Fibroblast of pulmonary artery (primary cell): ENCODE data around the gene LGI4.

Experiments used
- DNase-seq: peaks from one replicate; pipeline ENCODE4 v3.0.0-alpha.2; 2010; ENCODE audit warnings: low read depth
- H3K4me3 ChIP-seq: replicated peaks from 2 replicates; pipeline ENCODE4 v1.5.1; 2011; ENCODE audit warnings: low read depth, mild to moderate bottlenecking, control low read depth, low read length, moderate library complexity
- TF ChIP-seq, protein P1 (sequence below): IDR thresholded peaks from 2 replicates; pipeline ENCODE4 v1.5.1; 2011; ENCODE audit warnings: mild to moderate bottlenecking, control low read depth, low read length, inconsistent platforms; ENCODE audit errors: missing control alignments

Gene LGI4

DNA sequence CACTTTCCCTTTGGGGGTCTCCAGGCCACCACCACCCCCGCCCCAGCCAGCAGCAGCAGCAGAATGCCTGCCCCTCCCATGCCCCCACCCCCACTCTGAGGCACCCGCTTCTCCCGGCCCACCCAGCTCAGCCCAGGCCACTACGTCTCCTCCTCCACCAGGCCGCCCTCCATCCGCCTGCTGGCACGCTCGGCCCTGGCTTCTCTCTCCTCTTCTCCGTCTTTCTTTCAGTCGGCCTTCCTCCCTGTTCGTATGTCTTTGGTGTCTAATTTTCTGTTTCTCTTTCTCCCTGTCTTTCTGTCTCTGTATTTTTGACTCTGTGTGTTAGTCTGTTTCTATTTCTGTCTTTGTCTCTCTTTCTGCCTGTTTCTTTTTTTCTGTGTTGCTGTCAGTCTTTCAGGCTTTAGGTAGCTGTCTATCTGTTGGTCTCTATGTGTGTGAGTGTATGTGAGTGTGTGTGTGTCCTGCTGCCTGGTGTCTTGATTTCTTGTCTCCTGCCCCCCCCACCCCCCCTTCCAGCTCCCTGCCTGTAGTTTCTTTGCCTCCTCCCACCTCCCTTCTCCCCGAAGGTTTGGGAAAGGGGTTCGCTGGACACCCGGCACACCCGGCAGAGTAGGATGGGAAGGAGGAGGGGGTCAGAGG is at the start of gene LGI4:
Gene LGI4 (minus strand): TSS at position 459 of the 642 bp plus-strand sequence. CDS start 379 bp downstream, at position 80.
- H3K4me3 ChIP-seq: no peak within 1 kb of the TSS
- TF ChIP-seq, protein P1, sequence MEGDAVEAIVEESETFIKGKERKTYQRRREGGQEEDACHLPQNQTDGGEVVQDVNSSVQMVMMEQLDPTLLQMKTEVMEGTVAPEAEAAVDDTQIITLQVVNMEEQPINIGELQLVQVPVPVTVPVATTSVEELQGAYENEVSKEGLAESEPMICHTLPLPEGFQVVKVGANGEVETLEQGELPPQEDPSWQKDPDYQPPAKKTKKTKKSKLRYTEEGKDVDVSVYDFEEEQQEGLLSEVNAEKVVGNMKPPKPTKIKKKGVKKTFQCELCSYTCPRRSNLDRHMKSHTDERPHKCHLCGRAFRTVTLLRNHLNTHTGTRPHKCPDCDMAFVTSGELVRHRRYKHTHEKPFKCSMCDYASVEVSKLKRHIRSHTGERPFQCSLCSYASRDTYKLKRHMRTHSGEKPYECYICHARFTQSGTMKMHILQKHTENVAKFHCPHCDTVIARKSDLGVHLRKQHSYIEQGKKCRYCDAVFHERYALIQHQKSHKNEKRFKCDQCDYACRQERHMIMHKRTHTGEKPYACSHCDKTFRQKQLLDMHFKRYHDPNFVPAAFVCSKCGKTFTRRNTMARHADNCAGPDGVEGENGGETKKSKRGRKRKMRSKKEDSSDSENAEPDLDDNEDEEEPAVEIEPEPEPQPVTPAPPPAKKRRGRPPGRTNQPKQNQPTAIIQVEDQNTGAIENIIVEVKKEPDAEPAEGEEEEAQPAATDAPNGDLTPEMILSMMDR: no peak
- DNase-seq: no peak

DNA sequence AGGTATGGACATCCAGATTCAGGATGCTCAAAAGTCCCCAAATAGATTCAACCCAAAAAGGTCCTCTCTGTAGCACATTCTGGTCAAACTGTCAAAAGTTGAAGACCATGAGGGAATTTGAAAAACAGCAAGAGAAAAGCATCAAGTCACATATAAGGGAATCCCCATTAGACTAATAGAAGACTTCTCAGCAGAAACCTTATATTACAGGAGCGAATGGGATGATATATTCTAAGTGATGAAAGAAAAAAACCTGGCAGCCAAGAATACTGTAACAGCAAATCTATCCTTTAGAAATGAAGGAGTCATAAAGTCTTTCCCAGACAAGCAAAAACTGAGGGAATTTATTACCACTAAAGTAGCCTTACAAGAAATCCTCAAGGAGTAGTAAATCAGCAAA is 49.4 kb upstream of the LGI4 start:
- no peak for DNase-seq
- TF ChIP-seq, protein P1: no peak
- no peak overlapping the region for H3K4me3 ChIP-seq

DNA sequence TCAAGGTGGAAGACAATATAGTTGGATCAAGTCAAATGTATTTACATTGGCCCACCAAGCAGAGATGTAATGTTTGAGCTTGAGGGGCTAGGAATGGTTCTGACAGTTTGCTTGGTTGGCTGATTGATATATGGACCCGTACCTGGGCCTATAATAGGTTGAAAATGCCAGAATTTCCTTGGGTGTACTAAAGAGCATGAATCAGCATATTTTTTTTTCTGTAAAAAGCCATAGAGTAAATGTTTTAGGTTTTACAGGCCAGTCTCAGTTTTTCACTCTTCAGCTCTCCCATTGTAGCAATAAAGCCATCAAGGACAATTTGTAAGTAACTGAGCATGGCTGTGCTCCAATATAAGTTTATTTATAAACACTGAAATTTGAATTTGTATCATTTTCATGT is 46.5 kb upstream of the LGI4 start:
- TF ChIP-seq, protein P1: no peak
- DNase-seq: no peak
- H3K4me3 ChIP-seq: no peak overlapping the region

DNA sequence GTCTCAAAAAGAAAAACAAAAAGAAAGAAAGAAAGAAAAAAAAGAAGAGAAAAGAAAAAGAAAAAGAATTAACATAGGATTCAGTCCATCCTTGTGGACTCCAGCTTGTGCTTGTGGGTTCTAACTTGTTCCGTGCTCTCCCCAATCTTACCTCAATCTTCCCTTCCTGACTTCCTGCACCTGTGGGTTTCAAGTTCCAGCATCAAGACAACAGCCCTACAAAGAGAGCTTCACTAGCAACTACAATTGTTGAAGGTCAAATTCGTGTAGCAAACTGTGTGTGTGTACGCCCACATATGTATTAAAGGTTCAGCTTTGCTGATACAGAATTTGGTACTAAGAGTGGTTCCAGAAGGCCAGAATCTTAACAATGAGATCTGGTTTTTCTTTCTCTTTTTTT is 45.0 kb upstream of the LGI4 start:
- no peak for DNase-seq
- no peak overlapping the region for H3K4me3 ChIP-seq
- TF ChIP-seq, protein P1: no peak

DNA sequence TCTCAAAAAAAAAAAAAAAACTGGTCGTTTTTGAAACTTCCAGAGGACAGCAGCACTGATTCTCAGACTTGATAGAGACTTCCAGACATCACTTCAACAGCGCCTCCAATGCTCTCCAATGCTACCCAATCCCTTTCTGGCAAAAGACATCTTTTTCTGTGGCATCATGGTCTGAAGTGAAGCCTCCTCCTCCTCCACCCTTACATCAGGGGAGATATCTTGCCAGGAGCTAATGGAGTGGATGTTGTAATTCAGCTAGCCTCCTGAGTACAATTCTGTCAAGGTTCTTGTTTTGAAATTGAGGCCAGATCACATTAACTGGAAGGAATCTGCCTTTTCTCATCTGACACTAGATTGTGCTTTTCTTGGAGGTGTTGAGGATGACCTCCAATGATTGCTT is 43.8 kb upstream of the LGI4 start:
- no peak overlapping the region for H3K4me3 ChIP-seq
- peak; percentile 30 for DNase-seq
- TF ChIP-seq, protein P1: no peak

DNA sequence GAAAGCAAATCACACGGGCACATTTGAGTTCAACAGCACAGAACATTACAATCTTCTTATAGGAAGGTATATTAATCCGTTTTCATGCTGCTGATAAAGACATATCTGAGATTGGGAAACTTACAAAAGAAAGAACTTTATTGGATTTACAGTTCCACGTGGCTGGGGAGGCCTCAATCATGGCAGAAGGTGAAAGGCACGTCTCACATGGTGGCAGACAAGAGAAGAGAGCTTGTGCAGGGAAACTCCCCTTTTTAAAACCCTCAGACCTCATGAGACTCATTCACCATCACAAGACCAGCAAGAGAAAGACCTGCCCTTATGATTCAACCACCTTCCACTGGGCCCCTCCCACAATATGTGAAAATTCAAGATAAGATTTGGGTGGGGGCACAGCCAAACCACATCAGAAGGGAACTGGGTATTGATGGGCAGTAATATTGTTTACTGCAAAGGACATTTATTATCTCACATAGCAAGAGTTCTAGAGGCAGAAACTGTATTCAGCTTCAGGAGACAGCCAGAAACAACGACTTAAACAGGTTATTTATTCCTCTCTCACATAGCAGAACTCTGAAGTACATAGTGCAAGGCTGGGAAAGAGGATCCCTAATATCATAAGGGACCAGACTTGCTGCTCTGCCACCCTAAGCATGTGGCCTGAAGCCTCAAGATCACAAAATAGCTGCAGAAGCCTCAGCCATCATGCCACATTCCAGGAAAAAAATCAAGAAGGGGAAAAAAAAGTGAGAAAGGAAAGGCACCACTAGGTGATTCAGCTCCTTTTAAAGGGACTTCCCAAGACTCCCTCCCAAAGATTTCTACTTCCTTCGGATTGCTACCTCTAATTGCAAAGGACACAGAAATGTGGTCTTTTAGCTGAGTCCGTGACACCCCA is 42.8 kb upstream of the LGI4 start:
- DNase-seq: no peak
- TF ChIP-seq, protein P1: no peak
- no peak overlapping the region for H3K4me3 ChIP-seq
